Measurements from ENCODE around the gene SPN.
"Not testable (repeated sequence)": the region's sequence is repeated elsewhere in the genome, so short reads cannot be mapped to it uniquely, and the experiment has no call there.

SPN gene

GRCh38 chr16:29687755-29688154 is 24.7 kb downstream of the SPN start:
- no peak overlapping the region for H3K4me3 ChIP-seq (replicated peaks; ENCODE audit: low read depth, low read length)
- no peaks in the 10 kb centered on the region; the same call in none of the 2 replicates for H3K36me3 ChIP-seq (ENCODE audit: control insufficient read depth, insufficient read depth, low read length)
- no peaks in the 10 kb centered on the region for H3K27me3 ChIP-seq (replicated peaks; ENCODE audit: control insufficient read depth, insufficient read depth, low read length)
- no peak for DNase-seq (ENCODE audit: extremely low read depth, insufficient read length)
- TF ChIP-seq CTCF (IDR thresholded peaks at IDR 0.05; ENCODE audit: insufficient read depth, low read length, poor library complexity, severe bottlenecking): no peak

GRCh38 chr16:29688172-29688571 is 25.1 kb downstream of the SPN start:
- no peaks in the 10 kb centered on the region for H3K27me3 ChIP-seq (replicated peaks; ENCODE audit: control insufficient read depth, insufficient read depth, low read length)
- no peak for DNase-seq (ENCODE audit: extremely low read depth, insufficient read length)
- no peak for TF ChIP-seq CTCF (IDR thresholded peaks at IDR 0.05; ENCODE audit: insufficient read depth, low read length, poor library complexity, severe bottlenecking)
- no peak overlapping the region for H3K4me3 ChIP-seq (replicated peaks; ENCODE audit: low read depth, low read length)
- no peaks in the 10 kb centered on the region; the same call in none of the 2 replicates for H3K36me3 ChIP-seq (ENCODE audit: control insufficient read depth, insufficient read depth, low read length)

- not testable (repeated sequence) for DNase-seq (ENCODE audit: extremely low read depth, insufficient read length); H3K36me3 ChIP-seq (ENCODE audit: control insufficient read depth, insufficient read depth, low read length); H3K27me3 ChIP-seq (replicated peaks; ENCODE audit: control insufficient read depth, insufficient read depth, low read length); H3K4me3 ChIP-seq (replicated peaks; ENCODE audit: low read depth, low read length)
Measured at GRCh38 chr16:29689490-29690351, 26.7 kb downstream of the SPN start.

- H3K4me3 ChIP-seq (replicated peaks; ENCODE audit: low read depth, low read length); DNase-seq (ENCODE audit: extremely low read depth, insufficient read length); H3K36me3 ChIP-seq (ENCODE audit: control insufficient read depth, insufficient read depth, low read length); H3K27me3 ChIP-seq (replicated peaks; ENCODE audit: control insufficient read depth, insufficient read depth, low read length): not testable (repeated sequence)
Measured at GRCh38 chr16:29692606-29693005, 29.6 kb downstream of the SPN start.

GRCh38 chr16:29694384-29695195 is 31.5 kb downstream of the SPN start:
- Histone ChIP-seq H3K4me3 (replicated peaks; ENCODE audit: low read depth, low read length) (no peak overlapping the region), H3K36me3 (ENCODE audit: control insufficient read depth, insufficient read depth, low read length) (no peaks in the 10 kb centered on the region; the same call in 1 of the 2 replicates), H3K27me3 (replicated peaks; ENCODE audit: control insufficient read depth, insufficient read depth, low read length) (no peaks in the 10 kb centered on the region)
- no peak for DNase-seq (ENCODE audit: extremely low read depth, insufficient read length)
- no peak for TF ChIP-seq CTCF (IDR thresholded peaks at IDR 0.05; ENCODE audit: insufficient read depth, low read length, poor library complexity, severe bottlenecking)

- DNase-seq (ENCODE audit: extremely low read depth, insufficient read length): not testable (repeated sequence)
Measured at GRCh38 chr16:29695675-29696074, 32.6 kb downstream of the SPN start.

GRCh38 chr16:29696881-29697331 is 33.9 kb downstream of the SPN start:
- no peak overlapping the region for H3K4me3 ChIP-seq (replicated peaks; ENCODE audit: low read depth, low read length)
- no peaks in the 10 kb centered on the region for H3K27me3 ChIP-seq (replicated peaks; ENCODE audit: control insufficient read depth, insufficient read depth, low read length)
- DNase-seq (ENCODE audit: extremely low read depth, insufficient read length): no peak
- no peaks in the 10 kb centered on the region; the same call in 1 of the 2 replicates for H3K36me3 ChIP-seq (ENCODE audit: control insufficient read depth, insufficient read depth, low read length)
- TF ChIP-seq CTCF (IDR thresholded peaks at IDR 0.05; ENCODE audit: insufficient read depth, low read length, poor library complexity, severe bottlenecking): no peak

More at GRCh38 chr16:29695675-29696074, 32.6 kb downstream of the SPN start:
- not testable (repeated sequence) for H3K36me3 ChIP-seq (ENCODE audit: control insufficient read depth, insufficient read depth, low read length); H3K27me3 ChIP-seq (replicated peaks; ENCODE audit: control insufficient read depth, insufficient read depth, low read length); H3K4me3 ChIP-seq (replicated peaks; ENCODE audit: low read depth, low read length)

Measured in GM06990 (cell line).